Dendritic cell treated with granulocyte-macrophage colony-stimulating factor and Interleukin-4, amounts not matched to agents 40 ng/mL and 50 ng/mL, for 4 days (primary cell): Measurements from ENCODE around the gene SS18L1.

Source experiments
- H3K27ac Mint-ChIP-seq: one replicate; pipeline ENCODE4 v1.8.0; 2022; ENCODE audit warnings: mild to moderate bottlenecking, mixed read lengths
- H3K27me3 Mint-ChIP-seq: one replicate; pipeline ENCODE4 v1.8.0; 2022; ENCODE audit warnings: mild to moderate bottlenecking, mixed read lengths
- H3K36me3 Mint-ChIP-seq: one replicate; pipeline ENCODE4 v1.8.0; 2022; ENCODE audit warnings: low read depth, mixed read lengths
- H3K4me1 Mint-ChIP-seq: one replicate; pipeline ENCODE4 v1.8.0; 2022; ENCODE audit warnings: low read depth, mixed read lengths
- H3K4me3 Mint-ChIP-seq: one replicate; pipeline ENCODE4 v1.8.0; 2022; ENCODE audit warnings: mild to moderate bottlenecking, moderate library complexity, mixed read lengths
- H3K9me3 Mint-ChIP-seq: one replicate; pipeline ENCODE4 v1.8.0; 2022; ENCODE audit warnings: mixed read lengths
- intact Hi-C: fragments of 100-400 bp; cut with micrococcal nuclease; formaldehyde crosslinking; loops from one replicate; pipeline ENCODE4 v1.15.0; 2022

Gene SS18L1

GRCh38 chr20:62200491-62201172 lies 57.1 kb downstream of the SS18L1 start:
- H3K4me1 Mint-ChIP-seq: no peaks in the 10 kb centered on the region

GRCh38 chr20:62201173-62202082 lies 57.9 kb downstream of the SS18L1 start:
- Mint-ChIP-seq H3K4me3 (no peak overlapping the region), H3K27me3 (no peaks in the 10 kb centered on the region), H3K36me3 (peaks cover 93% of the 10 kb centered on the region), H3K27ac (no peak overlapping the region), H3K9me3 (no peaks in the 10 kb centered on the region), H3K4me1 (no peaks in the 10 kb centered on the region)
- intact Hi-C loops: no loop called here

More at GRCh38 chr20:62200491-62201172, 57.1 kb downstream of the SS18L1 start:
- intact Hi-C loops: no loop called here
- no peak overlapping the region for H3K4me3 Mint-ChIP-seq
- H3K27me3 Mint-ChIP-seq: no peaks in the 10 kb centered on the region
- no peaks in the 10 kb centered on the region for H3K9me3 Mint-ChIP-seq
- H3K27ac Mint-ChIP-seq: no peak overlapping the region
- H3K36me3 Mint-ChIP-seq: peaks cover 93% of the 10 kb centered on the region

GRCh38 chr20:62202083-62202395 lies 58.5 kb downstream of the SS18L1 start:
- H3K27me3 Mint-ChIP-seq: no peaks in the 10 kb centered on the region
- H3K36me3 Mint-ChIP-seq: peaks cover 90% of the 10 kb centered on the region
- H3K4me1 Mint-ChIP-seq: no peaks in the 10 kb centered on the region
- intact Hi-C loops: no loop called here
- H3K4me3 Mint-ChIP-seq: no peak overlapping the region
- H3K27ac Mint-ChIP-seq: no peak overlapping the region
- no peaks in the 10 kb centered on the region for H3K9me3 Mint-ChIP-seq

- Mint-ChIP-seq H3K27me3 (no peaks in the 10 kb centered on the region), H3K36me3 (peaks cover 82% of the 10 kb centered on the region), H3K4me3 (no peak overlapping the region), H3K27ac (no peak overlapping the region), H3K4me1 (no peaks in the 10 kb centered on the region), H3K9me3 (no peaks in the 10 kb centered on the region)
- intact Hi-C loops: no loop called here
Measured at GRCh38 chr20:62202676-62203377, 59.3 kb downstream of the SS18L1 start.

- intact Hi-C loops: no loop called here
- Mint-ChIP-seq H3K9me3 (no peaks in the 10 kb centered on the region), H3K27me3 (no peaks in the 10 kb centered on the region), H3K36me3 (peaks cover 75% of the 10 kb centered on the region), H3K27ac (no peak overlapping the region), H3K4me3 (no peak overlapping the region), H3K4me1 (no peaks in the 10 kb centered on the region)
Measured at GRCh38 chr20:62203378-62204030, 59.9 kb downstream of the SS18L1 start.

GRCh38 chr20:62205618-62206387 lies 62.2 kb downstream of the SS18L1 start:
- Mint-ChIP-seq H3K4me1 (no peaks in the 10 kb centered on the region), H3K36me3 (peaks cover 52% of the 10 kb centered on the region), H3K27ac (no peak overlapping the region), H3K9me3 (no peaks in the 10 kb centered on the region), H3K27me3 (peaks cover 8% of the 10 kb centered on the region), H3K4me3 (no peak overlapping the region)
- intact Hi-C loops: no loop called here

GRCh38 chr20:62206388-62206775 lies 62.8 kb downstream of the SS18L1 start:
- intact Hi-C loops: no loop called here
- no peak overlapping the region for H3K4me3 Mint-ChIP-seq
- peaks cover 46% of the 10 kb centered on the region for H3K36me3 Mint-ChIP-seq
- peaks cover 8% of the 10 kb centered on the region for H3K27me3 Mint-ChIP-seq
- no peaks in the 10 kb centered on the region for H3K9me3 Mint-ChIP-seq
- no peaks in the 10 kb centered on the region for H3K4me1 Mint-ChIP-seq
- H3K27ac Mint-ChIP-seq: no peak overlapping the region

- Mint-ChIP-seq H3K4me1 (no peaks in the 10 kb centered on the region), H3K27me3 (peaks cover 16% of the 10 kb centered on the region), H3K9me3 (no peaks in the 10 kb centered on the region), H3K4me3 (no peak overlapping the region), H3K36me3 (peaks cover 28% of the 10 kb centered on the region), H3K27ac (no peak overlapping the region)
- intact Hi-C loops: no loop called here
Measured at GRCh38 chr20:62208061-62208794, 64.7 kb downstream of the SS18L1 start.

- peaks cover 16% of the 10 kb centered on the region for H3K27me3 Mint-ChIP-seq
- no peak overlapping the region for H3K4me3 Mint-ChIP-seq
- H3K9me3 Mint-ChIP-seq: no peaks in the 10 kb centered on the region
- H3K4me1 Mint-ChIP-seq: no peaks in the 10 kb centered on the region
- no peak overlapping the region for H3K27ac Mint-ChIP-seq
- H3K36me3 Mint-ChIP-seq: peaks cover 19% of the 10 kb centered on the region
- intact Hi-C loops: no loop called here
Measured at GRCh38 chr20:62208795-62209755, 65.5 kb downstream of the SS18L1 start.

- Mint-ChIP-seq H3K9me3 (no peaks in the 10 kb centered on the region), H3K4me1 (no peaks in the 10 kb centered on the region), H3K36me3 (peaks cover 14% of the 10 kb centered on the region), H3K27me3 (peaks cover 23% of the 10 kb centered on the region), H3K4me3 (no peak overlapping the region), H3K27ac (no peak overlapping the region)
- intact Hi-C loops: no loop called here
Measured at GRCh38 chr20:62209850-62210495, 66.4 kb downstream of the SS18L1 start.

- intact Hi-C loops: no loop called here
- Mint-ChIP-seq H3K36me3 (peaks cover 9% of the 10 kb centered on the region), H3K4me3 (no peak overlapping the region), H3K27ac (no peak overlapping the region), H3K9me3 (no peaks in the 10 kb centered on the region), H3K27me3 (peaks cover 25% of the 10 kb centered on the region), H3K4me1 (no peaks in the 10 kb centered on the region)
Measured at GRCh38 chr20:62210496-62210855, 66.9 kb downstream of the SS18L1 start.

- Mint-ChIP-seq H3K4me3 (no peak overlapping the region), H3K9me3 (no peaks in the 10 kb centered on the region), H3K27me3 (peaks cover 30% of the 10 kb centered on the region), H3K36me3 (peaks cover 2% of the 10 kb centered on the region), H3K4me1 (no peaks in the 10 kb centered on the region), H3K27ac (no peak overlapping the region)
- intact Hi-C loops: no loop called here
Measured at GRCh38 chr20:62211216-62211615, 67.6 kb downstream of the SS18L1 start.
